Measurements from ENCODE around the gene SLC25A19.

The SLC25A19 gene

GRCh38 chr17:75318615-75319222 is 29.5 kb upstream of the SLC25A19 start:
- H3K4me3 ChIP-seq (ENCODE audit: low read depth, low read length) = no peak overlapping the region
- no peak for DNase-seq (ENCODE audit: low read depth)
- no peak for TF ChIP-seq MYC (IDR thresholded peaks at IDR 0.05; ENCODE audit: low read depth, low read length)

GRCh38 chr17:75318211-75318610 is 29.0 kb upstream of the SLC25A19 start:
- H3K4me3 ChIP-seq (ENCODE audit: low read depth, low read length) = no peak overlapping the region
- TF ChIP-seq MAX (IDR thresholded peaks at IDR 0.05; ENCODE audit: low read depth, low read length) (no peak), CTCF (IDR thresholded peaks at IDR 0.05; ENCODE audit: low read depth, low read length) (no peak), POLR2A (IDR thresholded peaks at IDR 0.05; ENCODE audit: extremely low read depth, insufficient read length) (no peak), MYC (IDR thresholded peaks at IDR 0.05; ENCODE audit: low read depth, low read length) (no peak)
- no peak for DNase-seq (ENCODE audit: low read depth)

- no peak for TF ChIP-seq CTCF (IDR thresholded peaks at IDR 0.05; ENCODE audit: low read depth, low read length)
- no peak for TF ChIP-seq MAX (IDR thresholded peaks at IDR 0.05; ENCODE audit: low read depth, low read length)
- TF ChIP-seq POLR2A (IDR thresholded peaks at IDR 0.05; ENCODE audit: extremely low read depth, insufficient read length) = no peak
- no peak for TF ChIP-seq MYC (IDR thresholded peaks at IDR 0.05; ENCODE audit: low read depth, low read length)
- DNase-seq (ENCODE audit: low read depth) = peak; percentile 49
- H3K4me3 ChIP-seq (ENCODE audit: low read depth, low read length) = no peak overlapping the region
These were observed 28.4 kb upstream of the SLC25A19 start for GRCh38 chr17:75317671-75318070.

GRCh38 chr17:75316253-75316652 is 27.0 kb upstream of the SLC25A19 start:
- no peak overlapping the region for H3K4me3 ChIP-seq (ENCODE audit: low read depth, low read length)
- no peak for TF ChIP-seq MAX (IDR thresholded peaks at IDR 0.05; ENCODE audit: low read depth, low read length)
- TF ChIP-seq MYC (IDR thresholded peaks at IDR 0.05; ENCODE audit: low read depth, low read length) = no peak
- no peak for TF ChIP-seq POLR2A (IDR thresholded peaks at IDR 0.05; ENCODE audit: extremely low read depth, insufficient read length)
- TF ChIP-seq CTCF (IDR thresholded peaks at IDR 0.05; ENCODE audit: low read depth, low read length) = no peak
- DNase-seq (ENCODE audit: low read depth) = peak; percentile 52

- TF ChIP-seq MYC (IDR thresholded peaks at IDR 0.05; ENCODE audit: low read depth, low read length) (no peak), CTCF (IDR thresholded peaks at IDR 0.05; ENCODE audit: low read depth, low read length) (no peak), POLR2A (IDR thresholded peaks at IDR 0.05; ENCODE audit: extremely low read depth, insufficient read length) (no peak), MAX (IDR thresholded peaks at IDR 0.05; ENCODE audit: low read depth, low read length) (no peak)
- H3K4me3 ChIP-seq (ENCODE audit: low read depth, low read length) = no peak overlapping the region
- DNase-seq (ENCODE audit: low read depth) = peak; percentile 83
These were observed 26.5 kb upstream of the SLC25A19 start for GRCh38 chr17:75315541-75316243.

GRCh38 chr17:75313941-75314551 is 24.8 kb upstream of the SLC25A19 start:
- DNase-seq (ENCODE audit: low read depth) = peak; percentile 92
- TF ChIP-seq MAX (IDR thresholded peaks at IDR 0.05; ENCODE audit: low read depth, low read length) (peak; percentile 43; the same call in 1 of the 2 replicates), CTCF (IDR thresholded peaks at IDR 0.05; ENCODE audit: low read depth, low read length) (no peak), MYC (IDR thresholded peaks at IDR 0.05; ENCODE audit: low read depth, low read length) (no peak; the same call in 1 of the 2 replicates)
- no peak overlapping the region for H3K4me3 ChIP-seq (ENCODE audit: low read depth, low read length)
